ENCODE results near the gene PCSK7. TPM values are rescaled to one million over a fixed set of nuclear protein-coding genes. Genes with fewer than 3 reads are reported as not detected.

PCSK7 gene
- total and polyA plus RNA-seq, 2 donors (not counting 3 experiments of a cell fraction or from before 2014, with no cell fraction given) = 40.8 to 72.7 TPM

- intact Hi-C loops (cut with micrococcal nuclease) (no loop called here), dilution Hi-C loops (cut with MboI; ENCODE audit: extremely low pct_ligation_motif_present, low sequenced_read_pairs) (no loop called here)
- POLR2A ChIA-PET = no interaction called here
- Histone ChIP-seq H3K4me2 (ENCODE audit: insufficient read depth, low read length) (no peak overlapping the region), H3K9ac (replicated peaks; ENCODE audit: extremely low read depth, insufficient read depth, low read length) (no peak overlapping the region), H3K79me2 (ENCODE audit: control insufficient read depth, insufficient read depth, low read length) (no peaks in the 10 kb centered on the region), H4K20me1 (replicated peaks; ENCODE audit: control insufficient read depth, extremely low read depth, insufficient read depth, low read length) (no peaks in the 10 kb centered on the region), H3K4me1 (ENCODE audit: control insufficient read depth, extremely low read depth, insufficient read depth, low read length) (no peaks in the 10 kb centered on the region), H3K9me1 (replicated peaks; ENCODE audit: control insufficient read depth, extremely low read depth, insufficient read depth, low read length) (no peaks in the 10 kb centered on the region), H3K4me3 (replicated peaks in 1 of 3; ENCODE audit: insufficient read depth in 1 of 3, low read depth in 1 of 3, low read length in 3 of 3) (no peak overlapping the region), H3K9me3 (replicated peaks; ENCODE audit: control insufficient read depth, insufficient read depth, low read length) (no peaks in the 10 kb centered on the region), H3K27ac (ENCODE audit: insufficient read depth, low read depth, low read length) (no peak overlapping the region), H3K27me3 (ENCODE audit: control insufficient read depth in 2 of 2, insufficient read depth in 2 of 2, low read length in 2 of 2) (no peaks in the 10 kb centered on the region), H3K36me3 (ENCODE audit: control insufficient read depth in 2 of 2, extremely low read depth in 1 of 2, insufficient read depth in 2 of 2, low read length in 2 of 2) (peaks cover 2 to 4% of the 10 kb centered on the region in 2 experiments), H2AFZ (ENCODE audit: low read depth, low read length) (no peak overlapping the region)
- DNase-seq (ENCODE audit: low read depth, low spot score) (no peak), FAIRE-seq (no peak)
- TF ChIP-seq POLR2AphosphoS5 (IDR thresholded peaks at IDR 0.05; ENCODE audit: insufficient read depth, low read depth, low read length) (no peak), GATA2 (IDR thresholded peaks at IDR 0.05; ENCODE audit: insufficient read depth, insufficient read length, low read depth, low read length) (no peak), FOS (IDR thresholded peaks at IDR 0.05; ENCODE audit: borderline replicate concordance, insufficient read depth, low read length) (no peak), MYC (IDR thresholded peaks at IDR 0.05; ENCODE audit: low read depth, low read length) (no peak), CTCF (IDR thresholded peaks at IDR 0.05; ENCODE audit: extremely low read depth in 1 of 2, insufficient read depth in 1 of 2, low read depth in 1 of 2, low read length in 2 of 2) (no peak), EZH2 (IDR thresholded peaks at IDR 0.05; ENCODE audit: borderline replicate concordance, low read depth, low read length, severe bottlenecking) (no peak)
- no TSS peak for BruUV-seq (replicated peaks)
- CTCF ChIA-PET = interaction anchor here (1.5 kb wide), 1 partner anchor 17 kb away, joined by 4 read pairs; no protein-coding TSS in a partner anchor
These were observed 24.7 kb upstream of the PCSK7 start for GRCh38 chr11:117256573-117256972.
